Right lung (tissue), 5 donors: ENCODE data around the gene UPF2. TPM values are rescaled to one million over a fixed set of nuclear protein-coding genes. Genes with fewer than 3 reads are reported as not detected.
"Not testable (repeated sequence)": the region's sequence is repeated elsewhere in the genome, so short reads cannot be mapped to it uniquely, and the experiment has no call there.

Source experiments
- DNase-seq, 2 donors: peaks; one replicate each; pipeline ENCODE4 v3.0.0-alpha.2; 2013
- polyA plus RNA-seq, 5 donors: library from polyadenylated mRNA; unstranded; fragments of 120-200 nt; gene quantifications; one replicate each; pipeline versions ENCODE4 v1.2.1 to v1.2.3, GENCODE V29; 2013; ENCODE audit warnings: inconsistent platforms in 1 of 5, low replicate concordance in 1 of 5; ENCODE audit not compliant: insufficient read length in 5 of 5, insufficient read depth in 1 of 5

The UPF2 gene
- polyA plus RNA-seq, 5 donors, result 22.7 to 41.8 (median 37.2) TPM

DNA sequence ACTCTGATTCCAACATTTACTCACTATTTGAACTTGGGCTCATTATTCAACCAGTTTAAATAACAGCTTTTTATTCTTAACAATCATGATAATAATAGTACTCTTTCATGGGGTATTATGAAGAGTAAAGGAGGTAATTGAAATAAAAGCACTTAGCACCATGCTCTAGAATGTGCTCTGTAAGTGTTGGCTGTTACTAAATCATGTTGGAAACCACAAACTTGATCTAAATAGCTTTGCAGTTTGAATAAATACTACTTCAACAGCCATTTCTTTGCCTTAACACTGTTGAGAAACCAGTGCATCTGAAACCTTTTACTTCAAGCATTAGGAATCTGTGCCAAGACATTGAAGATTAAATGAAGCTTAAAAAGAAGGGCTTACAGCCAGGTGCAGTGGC is 7.9 kb upstream of the UPF2 start:
- DNase-seq, result no peak

DNA sequence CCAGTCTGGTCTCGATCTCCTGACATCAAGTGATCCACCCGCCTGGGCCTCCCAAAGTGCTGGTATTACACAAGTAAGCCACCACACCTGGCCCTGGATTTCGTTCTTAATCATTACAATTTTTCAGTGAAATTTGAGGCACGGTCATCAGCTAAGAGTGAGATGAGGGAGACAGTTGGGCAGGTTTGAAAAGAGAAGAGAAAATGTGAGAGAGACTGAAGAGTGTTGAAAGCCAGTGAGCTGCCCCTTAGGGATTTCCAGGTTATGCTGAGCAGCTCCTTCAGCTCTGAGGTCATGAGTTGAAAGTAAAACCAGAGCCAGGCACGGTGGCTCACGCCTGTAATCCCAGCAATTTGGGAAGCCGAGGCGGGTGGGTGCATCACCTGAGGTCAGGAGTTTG is 5.9 kb upstream of the UPF2 start:
- DNase-seq, result no peak

DNA sequence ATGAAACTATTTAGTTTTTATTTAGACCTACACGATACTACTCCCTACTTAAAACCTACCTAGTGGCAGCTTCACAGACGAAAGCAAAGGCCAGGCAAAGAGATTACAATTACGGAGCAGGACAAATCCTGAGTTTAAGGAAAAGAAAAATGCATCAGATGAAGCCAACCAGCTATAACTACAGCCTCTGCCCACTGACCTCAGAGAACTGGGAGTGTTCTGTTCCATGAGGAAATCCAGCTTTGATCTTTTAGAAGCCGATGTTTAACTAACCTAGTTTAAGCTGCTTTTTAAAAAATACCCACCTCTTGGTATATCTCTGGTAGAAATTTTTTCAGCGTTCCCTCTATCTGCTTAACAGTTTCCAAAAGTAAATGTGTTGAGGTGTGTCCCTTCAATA is 3.0 kb upstream of the UPF2 start:
- no peak for DNase-seq

DNA sequence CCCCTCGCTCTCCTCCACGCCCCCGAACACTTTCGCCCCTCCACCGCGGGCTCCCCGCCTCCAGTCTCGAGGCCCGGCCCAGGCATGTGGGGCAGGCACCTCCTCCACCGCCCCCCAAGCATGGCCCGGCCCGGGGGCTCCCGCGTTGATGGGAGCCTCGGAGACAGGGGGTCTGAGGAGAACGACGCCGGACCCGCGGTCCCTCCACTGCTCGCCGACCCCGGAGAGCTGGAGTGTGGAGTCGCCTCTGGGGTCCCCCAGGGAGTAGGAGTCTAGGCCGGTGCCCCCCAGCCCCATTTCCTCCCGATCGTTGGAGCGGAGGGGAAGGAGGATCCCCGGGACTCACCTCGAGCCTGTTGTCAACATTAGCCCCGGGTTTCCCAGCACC is 206 bp downstream of the UPF2 start:
- DNase-seq, result no peak

DNA sequence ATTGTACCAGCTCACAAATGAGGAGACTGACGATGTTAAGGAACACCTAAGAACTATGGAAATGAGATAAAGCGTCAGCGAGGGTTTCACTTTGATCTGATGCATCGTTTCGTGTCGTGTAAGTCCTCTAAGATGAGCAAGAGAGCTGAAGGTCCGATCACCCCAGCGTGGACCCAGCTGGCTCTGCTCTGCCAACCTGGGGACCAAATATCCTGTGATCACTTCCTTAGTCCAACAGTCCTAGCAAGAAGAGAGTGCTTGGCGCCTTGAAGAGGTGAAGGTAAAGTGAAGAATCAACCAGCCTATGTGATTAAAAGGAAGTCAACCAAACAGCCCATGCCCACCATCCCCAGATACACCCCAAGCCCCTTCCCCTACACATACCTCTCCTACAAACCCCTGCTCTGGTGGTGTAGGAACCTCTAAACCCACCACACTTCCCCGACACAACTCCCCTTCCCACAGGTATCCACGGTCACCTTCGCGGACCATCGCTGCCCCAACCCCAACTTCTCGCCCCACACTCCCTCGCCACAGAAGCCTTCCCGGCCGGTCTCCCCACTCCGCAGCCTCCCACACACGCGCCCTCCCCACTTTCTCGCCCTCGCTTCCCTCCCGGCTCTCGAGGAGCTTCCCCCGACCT is 722 bp downstream of the UPF2 start:
- no peak for DNase-seq

DNA sequence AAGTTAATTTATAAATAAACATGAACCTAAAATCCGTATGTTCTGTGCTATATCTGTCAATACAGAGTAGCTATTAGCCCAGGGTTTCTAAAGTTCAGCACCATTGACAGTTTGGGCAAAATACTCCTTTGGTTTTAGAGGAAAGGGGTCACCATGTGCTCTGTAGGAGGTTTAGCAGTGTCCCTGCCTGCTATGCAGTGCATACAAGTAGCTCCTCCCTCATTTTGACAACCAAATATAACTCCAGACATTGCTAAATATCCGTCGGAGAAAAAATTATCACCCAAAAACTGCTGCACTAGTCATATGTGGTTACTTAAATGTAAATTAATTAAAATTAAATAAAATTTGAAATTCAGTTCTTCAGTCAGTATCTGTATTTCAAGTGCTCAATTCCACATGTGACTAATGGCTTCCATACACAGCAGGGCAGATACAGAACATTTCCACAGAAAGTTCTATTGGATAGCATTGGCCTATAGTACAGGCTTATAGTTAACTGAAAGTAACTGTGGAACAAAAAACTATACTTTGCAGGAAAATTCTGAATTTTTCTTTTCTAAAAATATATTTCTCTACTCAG is 6.4 kb downstream of the UPF2 start:
- DNase-seq, result no peak

DNA sequence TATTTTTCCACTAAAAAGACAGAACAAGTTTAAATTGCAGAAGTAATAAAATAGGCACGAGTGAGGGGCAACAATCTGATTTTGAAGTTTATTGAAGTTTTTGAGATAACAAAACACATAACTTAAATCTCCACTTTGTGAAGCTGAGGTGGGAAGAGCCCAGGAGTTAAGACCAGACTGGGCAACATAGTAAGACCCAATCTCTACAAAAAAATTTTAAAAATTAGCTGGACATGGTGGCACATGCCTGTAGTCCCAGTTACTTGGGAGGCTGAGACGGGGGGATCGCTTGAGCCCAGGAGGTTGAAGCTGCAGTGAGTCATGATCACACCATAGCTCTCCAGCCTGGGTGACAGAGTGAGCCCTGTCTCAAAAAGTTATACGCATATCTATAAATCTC is 11.2 kb downstream of the UPF2 start:
- DNase-seq, result no peak

DNA sequence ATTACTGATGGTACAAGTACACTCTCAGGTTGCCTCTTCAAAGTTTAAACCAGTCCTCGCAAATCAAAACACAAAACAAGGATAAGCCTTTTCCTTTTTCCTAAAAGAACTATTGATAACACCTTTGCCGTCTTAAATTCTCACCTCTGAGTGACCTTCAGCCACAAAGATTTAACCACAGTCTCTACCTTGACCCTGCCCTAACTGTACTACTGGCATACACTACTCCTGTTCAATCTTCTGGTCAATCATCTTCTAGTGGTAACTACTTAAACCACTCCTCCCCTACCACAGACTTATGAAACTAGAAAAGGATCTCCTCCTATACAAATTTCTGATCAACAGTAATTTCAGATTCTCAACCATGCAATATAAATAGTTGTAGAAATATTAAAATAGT is 15.1 kb downstream of the UPF2 start:
- DNase-seq, result no peak

DNA sequence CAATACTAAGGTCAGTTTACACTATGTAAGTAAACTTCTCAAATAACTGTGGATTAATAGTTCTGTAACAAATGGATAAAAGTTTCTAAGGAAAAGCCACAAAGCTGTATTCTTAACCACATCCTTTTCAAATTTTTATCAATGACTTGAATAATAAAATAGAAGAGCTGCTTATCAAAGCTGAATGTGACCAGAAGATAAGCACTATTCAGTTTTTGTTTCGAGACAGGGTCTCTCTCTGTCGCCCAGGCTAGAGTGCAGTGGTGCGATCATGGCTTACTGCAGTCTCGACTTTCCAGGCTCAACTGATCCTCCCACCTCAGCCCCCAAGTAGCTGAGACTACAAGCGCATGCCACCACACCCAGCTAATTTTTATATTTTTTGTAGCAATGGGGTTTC is 17.0 kb downstream of the UPF2 start:
- DNase-seq, result no peak

DNA sequence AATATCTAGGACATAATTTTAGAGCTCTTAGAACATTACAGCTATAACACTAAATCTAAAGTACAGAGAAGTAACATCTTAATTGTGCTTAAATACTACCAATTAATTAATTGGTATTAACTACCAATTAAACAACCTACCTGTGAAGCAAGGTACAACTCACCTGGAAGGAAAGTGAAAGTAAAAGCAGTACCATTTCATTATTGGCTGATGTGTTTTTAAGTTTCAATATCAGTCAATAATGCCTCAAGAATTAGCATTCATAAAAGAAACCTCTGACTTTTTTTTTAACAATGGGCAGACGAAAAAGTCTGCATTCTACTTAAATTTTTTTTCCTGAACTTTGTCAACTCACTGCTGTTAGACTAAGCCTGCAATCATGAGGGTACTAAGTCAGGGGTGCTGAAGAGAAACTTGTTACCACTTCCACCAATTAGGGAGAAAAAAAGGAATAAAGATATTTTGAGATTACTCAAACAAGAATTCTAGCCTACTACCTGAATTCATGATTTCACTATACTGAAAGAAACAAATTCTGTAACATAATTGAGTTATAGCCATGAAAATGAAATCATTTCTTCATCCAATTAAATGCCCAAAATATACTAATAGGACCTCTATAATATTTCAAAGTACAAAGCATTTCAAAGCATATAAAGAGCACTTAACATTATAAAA is 19.9 kb downstream of the UPF2 start:
- DNase-seq, result no peak

DNA sequence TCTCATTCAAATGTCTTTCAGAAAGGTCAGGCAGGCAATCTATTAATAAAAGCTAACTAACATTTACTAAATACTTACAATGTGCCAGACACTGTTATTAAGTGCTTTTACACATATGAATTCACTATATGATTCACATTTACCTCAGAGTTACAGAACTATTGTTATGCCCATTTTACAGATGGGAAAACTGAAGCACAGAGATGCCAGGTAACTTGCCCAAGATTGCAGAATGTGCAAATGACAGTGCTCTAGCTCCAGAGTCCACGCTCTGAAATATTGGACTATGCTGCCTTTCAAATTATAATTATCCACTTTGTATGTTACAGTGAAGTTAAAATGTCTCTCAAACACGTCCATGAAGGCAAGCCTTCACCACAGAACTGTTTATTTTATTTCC is 22.0 kb downstream of the UPF2 start:
- no peak for DNase-seq

DNA sequence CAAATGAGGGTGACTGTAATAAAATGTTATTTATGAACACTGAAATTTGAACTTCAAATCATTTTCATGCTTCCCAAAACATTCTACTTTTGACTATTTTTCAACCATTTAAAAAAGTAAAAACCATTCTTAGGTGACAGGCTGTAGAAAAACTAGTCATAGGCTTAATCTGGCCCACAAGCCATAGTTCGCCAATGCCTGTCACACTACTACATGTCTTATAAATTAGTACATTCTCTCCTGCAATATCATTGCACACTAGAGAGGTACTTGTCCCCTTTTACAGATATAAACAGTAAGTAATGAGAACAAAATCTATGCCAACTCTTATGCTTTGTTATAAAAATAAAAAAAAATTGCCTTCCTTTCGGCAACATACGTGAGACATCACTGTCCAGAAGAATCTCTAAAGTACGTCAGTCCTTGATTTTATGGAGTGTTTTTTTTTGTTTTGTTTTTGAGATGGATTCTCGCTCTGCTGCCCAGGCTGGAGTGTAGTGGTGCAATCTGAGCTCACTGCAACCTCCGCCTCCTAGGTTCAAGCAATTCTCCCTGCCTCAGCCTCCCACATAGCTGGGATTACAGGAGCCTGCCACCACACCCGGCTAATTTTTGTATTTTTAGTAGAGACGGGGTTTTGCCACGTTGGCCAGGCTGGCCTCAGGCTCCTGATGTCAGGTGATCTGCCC is 23.2 kb downstream of the UPF2 start:
- DNase-seq, result no peak

DNA sequence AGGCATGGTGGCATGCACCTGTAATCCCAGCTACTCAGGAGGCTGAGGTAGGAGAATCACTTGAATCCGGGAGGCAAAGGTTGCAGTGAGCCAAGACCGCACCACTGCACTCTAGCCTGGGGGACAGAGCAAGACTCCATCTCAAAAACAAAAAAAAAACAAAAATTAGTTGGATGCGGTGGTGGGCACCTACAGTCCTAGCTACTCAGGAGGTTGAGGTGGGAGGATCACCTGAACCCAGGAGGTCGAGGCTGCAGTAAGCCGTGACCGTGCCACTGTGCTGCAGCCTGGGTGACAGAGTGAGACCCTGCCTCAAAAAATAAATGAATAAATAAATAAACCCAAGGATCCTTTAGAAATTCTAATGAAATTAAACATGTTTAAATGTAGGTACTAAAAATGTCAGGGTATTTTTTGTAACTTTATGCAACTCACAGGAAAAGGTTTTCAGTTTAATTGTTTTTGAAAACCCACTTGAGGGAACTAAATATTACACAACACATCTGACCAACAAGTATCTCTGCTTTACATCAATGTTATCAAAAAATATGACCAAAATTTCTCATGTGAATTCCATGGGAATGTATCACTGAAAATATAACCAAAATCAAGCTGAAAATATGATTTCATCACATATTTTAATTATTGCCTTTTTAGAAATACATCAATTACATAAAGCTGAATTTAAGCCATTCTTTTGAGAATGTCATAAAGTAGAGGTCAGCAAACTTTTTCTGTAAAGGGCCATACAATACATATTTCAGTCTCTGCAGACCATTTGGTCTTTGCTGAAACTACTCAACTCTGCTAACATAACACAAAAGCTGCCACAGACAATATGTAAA is 23.9 kb downstream of the UPF2 start:
- no peak for DNase-seq

DNA sequence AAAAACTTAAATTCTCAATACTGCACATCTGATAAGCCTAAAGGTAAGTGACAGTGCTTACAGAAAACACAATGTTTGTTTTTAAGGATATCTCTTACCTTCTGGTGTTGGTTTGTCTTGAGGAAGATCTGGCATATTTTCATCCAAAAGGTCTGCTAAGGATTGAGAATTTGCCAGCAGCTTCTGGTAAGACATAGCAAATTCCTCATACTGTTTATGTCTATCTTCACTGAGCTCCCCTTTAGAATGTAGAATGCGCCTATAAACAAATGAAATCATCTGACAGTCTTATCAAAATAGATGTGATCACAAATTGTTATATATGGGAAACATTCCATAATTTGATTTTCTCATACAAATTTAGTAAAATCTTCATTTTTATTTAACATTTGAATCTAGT is 28.7 kb downstream of the UPF2 start:
- DNase-seq, result no peak

DNA sequence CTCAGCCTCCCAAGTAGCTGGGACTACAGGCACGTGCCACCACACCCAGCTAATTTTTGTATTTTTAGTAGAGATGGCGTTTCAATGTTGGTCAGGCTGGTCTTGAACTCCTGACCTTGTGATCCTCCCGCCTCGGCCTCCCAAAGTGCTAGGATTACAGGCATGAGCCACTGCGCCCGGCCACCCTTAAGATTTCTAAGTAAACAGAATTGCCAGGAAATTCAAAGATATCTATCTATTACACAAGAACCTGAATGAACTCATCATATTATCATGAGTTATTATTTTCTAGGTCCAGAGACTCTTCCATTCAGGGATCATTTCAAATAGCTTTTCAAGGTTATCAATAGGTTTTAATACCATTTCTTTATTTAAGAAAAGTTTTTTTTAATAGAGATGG is 29.2 kb downstream of the UPF2 start:
- not testable (repeated sequence) for DNase-seq

DNA sequence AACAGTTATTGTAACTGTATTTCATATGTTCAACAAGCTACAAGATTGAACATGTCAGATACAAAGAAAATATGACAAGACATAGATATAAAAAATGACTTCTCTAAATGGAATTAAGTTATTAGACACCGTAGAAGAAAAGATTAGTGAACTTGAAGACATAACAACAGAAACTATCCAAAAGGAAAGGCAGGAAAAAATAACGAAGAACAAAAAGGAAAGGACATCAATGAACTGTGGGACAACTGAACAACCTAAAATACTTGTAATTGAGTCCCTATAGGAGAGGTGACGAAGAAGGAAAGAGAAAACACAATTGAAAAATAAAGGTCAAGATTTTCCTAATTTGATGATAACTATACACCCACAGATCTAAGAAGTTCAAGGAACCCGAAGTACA is 32.3 kb downstream of the UPF2 start:
- no peak for DNase-seq

DNA sequence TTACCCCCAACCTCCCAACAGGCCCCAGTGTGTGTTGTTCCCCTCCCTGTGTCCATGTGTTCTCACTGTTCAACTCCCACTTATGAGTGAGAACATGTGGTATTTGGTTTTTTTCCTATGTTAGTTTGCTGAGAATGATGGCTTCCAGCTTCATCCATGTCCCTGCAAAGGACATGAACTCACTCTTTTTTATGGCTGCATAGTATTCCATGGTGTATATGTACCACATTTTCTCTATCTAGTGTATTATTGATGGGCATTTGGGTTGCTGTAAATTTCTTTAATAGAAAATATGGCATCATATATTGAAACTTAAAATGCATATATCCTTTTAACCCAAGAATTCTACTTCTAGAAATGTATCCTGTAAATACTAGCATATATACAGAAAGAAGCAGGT is 33.8 kb downstream of the UPF2 start:
- DNase-seq, result not testable (repeated sequence)

DNA sequence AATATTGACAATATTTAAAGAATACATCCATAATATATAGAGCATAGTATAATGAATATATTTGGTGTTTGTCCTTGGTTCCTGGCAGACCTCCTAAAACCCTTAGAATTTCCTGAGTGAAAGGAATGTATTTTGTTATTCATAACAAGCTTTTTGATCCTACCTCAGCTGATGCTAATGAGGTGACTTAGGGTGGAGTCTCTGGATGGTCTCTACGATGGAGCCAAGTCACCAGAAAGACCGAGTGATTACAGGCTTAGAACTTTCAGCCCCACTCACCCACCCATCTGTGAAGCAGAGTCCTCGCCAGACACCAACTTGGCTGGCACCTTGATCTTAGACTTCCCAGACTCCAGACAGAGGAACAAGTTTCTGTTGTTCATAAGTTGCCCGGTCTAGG is 35.9 kb downstream of the UPF2 start:
- no peak for DNase-seq

DNA sequence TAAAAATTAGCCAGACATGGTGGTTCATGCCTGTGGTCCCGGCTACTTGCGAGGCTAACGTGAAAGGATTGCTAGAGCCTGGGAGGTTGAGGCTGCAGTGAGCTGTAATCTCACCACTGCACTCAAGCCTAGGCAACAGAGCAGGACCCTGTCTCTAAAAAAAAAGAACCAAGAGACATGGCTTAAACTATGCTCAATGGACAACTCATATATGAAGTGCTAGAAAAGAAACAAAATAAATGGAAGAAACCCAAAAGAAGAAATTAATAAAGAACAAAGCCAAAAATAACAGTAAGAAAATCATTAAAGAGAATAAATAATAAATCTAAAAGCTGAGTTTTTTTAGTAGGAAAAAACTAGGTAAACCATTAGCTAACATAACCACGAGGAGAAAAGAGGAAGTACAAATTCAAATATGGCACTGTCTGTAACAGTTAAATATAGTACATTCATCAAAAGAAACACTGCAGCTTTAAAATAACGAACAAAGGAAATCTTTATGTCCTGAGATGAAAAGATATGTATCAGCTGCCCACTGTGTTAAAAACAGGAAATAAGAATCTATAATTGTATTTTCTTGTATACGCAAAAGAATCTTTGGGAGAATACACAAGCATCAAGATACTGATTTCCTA is 48.7 kb downstream of the UPF2 start:
- no peak for DNase-seq

DNA sequence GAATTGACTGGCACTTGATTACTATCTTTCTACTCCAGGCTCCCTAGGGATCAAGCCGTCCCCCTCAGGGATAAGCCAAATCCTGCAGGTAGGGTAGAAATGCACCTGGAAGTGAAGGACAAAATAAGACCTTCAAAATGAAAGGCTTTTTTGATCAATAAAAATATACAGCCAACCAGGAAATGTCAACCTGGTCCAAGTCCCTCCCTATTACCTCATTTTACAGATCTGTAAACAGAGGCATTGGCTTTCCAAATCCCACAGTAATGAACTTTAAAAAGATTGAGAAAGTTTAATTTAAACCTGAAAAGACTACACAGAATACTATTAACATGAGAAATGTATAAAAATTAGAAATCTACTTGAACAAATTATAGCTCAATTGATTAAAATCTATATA is 53.7 kb downstream of the UPF2 start:
- no peak for DNase-seq

DNA sequence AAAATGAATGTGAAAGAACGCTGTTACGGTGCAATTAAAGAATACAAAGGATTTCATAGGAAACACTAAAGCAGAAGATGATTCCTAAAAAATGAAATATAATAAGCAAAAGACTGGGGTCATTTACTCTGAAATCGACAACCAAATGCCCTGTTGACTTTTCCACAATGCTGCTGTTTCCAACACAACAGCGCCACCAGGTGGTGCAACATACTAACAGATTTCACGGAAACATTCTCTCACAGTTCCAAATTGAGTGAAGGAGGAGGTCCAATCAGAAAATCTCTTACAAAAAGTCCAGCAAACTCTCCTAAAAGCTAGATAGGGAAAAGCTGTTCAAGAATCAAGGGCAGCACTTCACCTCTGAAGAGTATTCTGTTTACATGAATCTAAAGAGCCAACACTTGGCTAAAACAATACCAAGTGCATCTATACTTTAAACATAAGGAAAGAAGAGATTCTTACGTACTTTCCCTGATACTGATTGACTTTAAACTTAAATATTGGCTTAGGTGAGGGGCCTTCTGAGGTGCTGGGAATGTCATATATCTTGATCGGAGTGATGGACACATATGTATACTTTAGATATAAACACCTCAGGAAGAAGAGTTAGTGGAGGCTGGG is 55.9 kb downstream of the UPF2 start:
- DNase-seq, result peak; percentile 73 to 76
